HepG2 (cell line): Measurements from ENCODE around the gene EFNA3. TPM values are rescaled to one million over a fixed set of nuclear protein-coding genes. Genes with fewer than 3 reads are reported as not detected.

Source experiments
- CCDC6 ChIP-seq: sonication (generic); formaldehyde crosslinking; IDR thresholded peaks from 2 replicates; pipeline ENCODE4 v1.8.1; 2022; ENCODE audit warnings: mild to moderate bottlenecking, missing genetic modification reagents, moderate library complexity
- CREM ChIP-seq, 2 experiments: sonication (generic) in 1 of 2; formaldehyde crosslinking in 1 of 2; IDR thresholded peaks; 2 replicates each; pipeline versions ENCODE4 v1.4.0 to v1.6.1; 2016 to 2020; ENCODE audit warnings: antibody characterized with exemption in 1 of 2, mild to moderate bottlenecking in 1 of 2, missing genetic modification reagents in 1 of 2
- EHMT2 ChIP-seq: fragments of 200-600 bp; sonication (generic); IDR thresholded peaks from 2 replicates; pipeline ENCODE4 v1.7.0; 2017; ENCODE audit warnings: antibody characterized with exemption, low read depth, low read length, borderline replicate concordance
- HOXD1 ChIP-seq: sonication (generic); formaldehyde crosslinking; IDR thresholded peaks from 2 replicates; pipeline ENCODE4 v1.5.0; 2020; ENCODE audit warnings: missing genetic modification reagents
- KDM1A ChIP-seq: IDR thresholded peaks from 2 replicates; pipeline ENCODE4 v1.6.1; 2016; ENCODE audit warnings: missing compliant biosample characterization
- KDM5A ChIP-seq: fragments of 200-600 bp; sonication (generic); IDR thresholded peaks from 2 replicates; pipeline ENCODE4 v1.7.0; 2018; ENCODE audit warnings: antibody characterized with exemption, mild to moderate bottlenecking, low read length, borderline replicate concordance
- KLF11 ChIP-seq: IDR thresholded peaks from 2 replicates; pipeline ENCODE4 v1.6.1; 2016; ENCODE audit warnings: missing compliant biosample characterization
- MXD4 ChIP-seq: IDR thresholded peaks from 2 replicates; pipeline ENCODE4 v1.6.1; 2016; ENCODE audit warnings: mild to moderate bottlenecking, missing biosample characterization, missing genetic modification reagents
- MXI1 ChIP-seq: IDR thresholded peaks from 3 replicates; pipeline ENCODE4 v1.6.1; 2012; ENCODE audit warnings: low read depth, low read length, inconsistent platforms, borderline replicate concordance
- NFIB ChIP-seq: sonication (generic); formaldehyde crosslinking; IDR thresholded peaks from 2 replicates; pipeline ENCODE4 v1.9.0; 2021; ENCODE audit warnings: missing genetic modification reagents, mild to moderate bottlenecking, borderline replicate concordance
- REXO4 ChIP-seq: sonication (generic); formaldehyde crosslinking; IDR thresholded peaks from 2 replicates; pipeline ENCODE4 v1.8.0; 2022; ENCODE audit warnings: missing genetic modification reagents, mild to moderate bottlenecking, borderline replicate concordance
- SP140L ChIP-seq: sonication (generic); formaldehyde crosslinking; IDR thresholded peaks from 2 replicates; pipeline ENCODE4 v1.4.0; 2020; ENCODE audit warnings: missing genetic modification reagents, borderline replicate concordance
- TBP ChIP-seq: sonication (generic); formaldehyde crosslinking; IDR thresholded peaks from 2 replicates; pipeline ENCODE4 v1.5.0; 2020; ENCODE audit warnings: missing genetic modification reagents
- ZBTB7A ChIP-seq: sonication (generic); formaldehyde crosslinking; IDR thresholded peaks from 2 replicates; pipeline ENCODE4 v1.8.0; 2022; ENCODE audit warnings: mild to moderate bottlenecking, missing genetic modification reagents
- ZFP36 ChIP-seq: fragments of 150-350 bp; IDR thresholded peaks from 2 replicates; pipeline ENCODE4 v1.6.1; 2018; ENCODE audit warnings: borderline replicate concordance, low read length, low read depth; ENCODE audit not compliant: partially characterized antibody
- ZNF121 ChIP-seq: sonication (generic); formaldehyde crosslinking; IDR thresholded peaks from 2 replicates; pipeline ENCODE4 v1.5.0; 2020; ENCODE audit warnings: mild to moderate bottlenecking, missing genetic modification reagents
- ZNF225 ChIP-seq: sonication (generic); formaldehyde crosslinking; IDR thresholded peaks from 2 replicates; pipeline ENCODE4 v1.4.0; 2020; ENCODE audit warnings: mild to moderate bottlenecking, missing genetic modification reagents
- ZNF317 ChIP-seq: sonication (generic); formaldehyde crosslinking; IDR thresholded peaks from 2 replicates; pipeline ENCODE4 v1.5.0; 2020; ENCODE audit warnings: mild to moderate bottlenecking, missing genetic modification reagents
- ZNF563 ChIP-seq: sonication (generic); formaldehyde crosslinking; IDR thresholded peaks from 2 replicates; pipeline ENCODE4 v1.8.0; 2022; ENCODE audit warnings: mild to moderate bottlenecking, moderate library complexity, missing genetic modification reagents
- ZNF841 ChIP-seq: sonication (generic); formaldehyde crosslinking; IDR thresholded peaks from 2 replicates; pipeline ENCODE4 v1.8.1; 2023; ENCODE audit warnings: missing genetic modification reagents, borderline replicate concordance
- polyA plus RNA-seq, 8 experiments: library from polyadenylated mRNA; depleted of rRNA in 3 of 8; stranded (reverse) in 7 of 8; unstranded in 1 of 8; fragments of >200 nt; fragmentation: Illumina TruSeq in 4 of 8; extraction: Trizol in 4 of 8; gene quantifications; 2 replicates each; pipeline versions ENCODE4 v1.2.1 to v1.2.3, GENCODE V29; 2011 to 2016; ENCODE audit warnings: low read depth in 4 of 8, missing spikeins in 1 of 8, mixed read lengths in 1 of 8; ENCODE audit not compliant: insufficient read depth in 1 of 8
- total RNA-seq, 5 experiments: library from RNA; depleted of rRNA; stranded (reverse); fragments of >200 nt; fragmentation: Illumina TruSeq; extraction: Trizol; gene quantifications; 2 replicates each; pipeline ENCODE4 v1.2.3, GENCODE V29; 2016; ENCODE audit warnings: low read depth in 1 of 5
- TF ChIP-seq, protein P1 (sequence below): sonication (generic); formaldehyde crosslinking; IDR thresholded peaks from 2 replicates; pipeline ENCODE4 v1.4.0; 2020; ENCODE audit warnings: missing genetic modification reagents, low read depth, mild to moderate bottlenecking, borderline replicate concordance
- TF ChIP-seq, protein P2 (sequence below): sonication (generic); formaldehyde crosslinking; IDR thresholded peaks from 2 replicates; pipeline ENCODE4 v1.9.0; 2021; ENCODE audit warnings: missing genetic modification reagents, mild to moderate bottlenecking, borderline replicate concordance
- TF ChIP-seq, protein P3 (sequence below): IDR thresholded peaks from 2 replicates; pipeline ENCODE4 v1.6.1; 2016
- TF ChIP-seq, protein P4 (sequence below): sonication (generic); formaldehyde crosslinking; IDR thresholded peaks from 2 replicates; pipeline ENCODE4 v1.4.0; 2020; ENCODE audit warnings: mild to moderate bottlenecking, missing genetic modification reagents

EFNA3 gene
- total and polyA plus RNA-seq, 2 of the 13 experiments (the other 11 are each of a cell fraction or from before 2014, with no cell fraction given): 1.0 to 5.7 TPM

DNA sequence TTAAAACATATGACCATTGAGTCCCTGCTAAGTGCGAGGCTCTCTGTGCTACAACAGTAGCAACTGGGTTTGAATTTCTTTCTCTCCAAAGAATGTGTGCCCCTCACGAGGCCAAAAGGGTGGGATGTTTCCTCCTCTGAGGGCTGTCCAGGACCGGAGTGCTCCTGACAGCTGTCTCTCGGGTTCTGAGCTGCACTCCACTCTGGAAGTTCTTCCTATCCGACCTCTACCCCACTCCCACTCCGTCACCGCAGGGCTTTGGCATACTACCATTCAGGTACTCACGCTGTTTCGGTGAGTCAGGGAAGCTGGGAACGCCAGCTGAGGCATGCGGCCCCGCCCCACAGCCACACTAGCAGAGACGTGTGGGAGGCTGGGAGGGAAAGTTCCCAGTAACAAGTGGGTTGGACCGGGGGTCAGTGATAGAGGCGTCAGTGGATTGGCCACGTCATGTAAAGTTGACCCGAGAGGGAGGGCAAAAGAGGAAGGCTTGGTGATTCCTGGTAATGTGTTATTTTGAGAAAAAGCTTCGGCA, 56.3 kb downstream of the EFNA3 start (continued):
- no peak for TF ChIP-seq SP140L (CRISPR knock-in tag)
- 0 out of 2 replicates have a peak, but pooled peaks have one; percentile 51 for TF ChIP-seq HOXD1 (CRISPR knock-in tag)
- TF ChIP-seq CREM (IDR thresholded peaks at IDR 0.05): peak; percentile 60
- TF ChIP-seq CREM (CRISPR knock-in tag; IDR thresholded peaks at IDR 0.05): no peak
- TF ChIP-seq KDM1A: no peak
- peak; percentile 25; the same call in 1 of the 2 replicates for TF ChIP-seq KDM5A
- no peak for TF ChIP-seq REXO4 (CRISPR knock-in tag)
- TF ChIP-seq, protein P1, sequence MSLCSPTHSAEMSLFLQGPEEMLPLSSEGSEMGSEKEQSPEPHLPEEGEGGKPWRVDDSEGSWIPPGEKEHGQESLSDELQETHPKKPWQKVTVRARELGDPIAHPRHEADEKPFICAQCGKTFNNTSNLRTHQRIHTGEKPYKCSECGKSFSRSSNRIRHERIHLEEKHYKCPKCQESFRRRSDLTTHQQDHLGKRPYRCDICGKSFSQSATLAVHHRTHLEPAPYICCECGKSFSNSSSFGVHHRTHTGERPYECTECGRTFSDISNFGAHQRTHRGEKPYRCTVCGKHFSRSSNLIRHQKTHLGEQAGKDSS (CRISPR knock-in tag): no peak; the same call in 1 of the 2 replicates
- TF ChIP-seq ZBTB7A: peak; percentile 83
- TF ChIP-seq, protein P2, sequence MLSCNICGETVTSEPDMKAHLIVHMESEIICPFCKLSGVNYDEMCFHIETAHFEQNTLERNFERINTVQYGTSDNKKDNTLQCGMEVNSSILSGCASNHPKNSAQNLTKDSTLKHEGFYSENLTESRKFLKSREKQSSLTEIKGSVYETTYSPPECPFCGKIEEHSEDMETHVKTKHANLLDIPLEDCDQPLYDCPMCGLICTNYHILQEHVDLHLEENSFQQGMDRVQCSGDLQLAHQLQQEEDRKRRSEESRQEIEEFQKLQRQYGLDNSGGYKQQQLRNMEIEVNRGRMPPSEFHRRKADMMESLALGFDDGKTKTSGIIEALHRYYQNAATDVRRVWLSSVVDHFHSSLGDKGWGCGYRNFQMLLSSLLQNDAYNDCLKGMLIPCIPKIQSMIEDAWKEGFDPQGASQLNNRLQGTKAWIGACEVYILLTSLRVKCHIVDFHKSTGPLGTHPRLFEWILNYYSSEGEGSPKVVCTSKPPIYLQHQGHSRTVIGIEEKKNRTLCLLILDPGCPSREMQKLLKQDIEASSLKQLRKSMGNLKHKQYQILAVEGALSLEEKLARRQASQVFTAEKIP (CRISPR knock-in tag): no peak
- TF ChIP-seq ZFP36: no peak
- TF ChIP-seq KLF11: 0 out of 2 replicates have a peak, but pooled peaks have one; percentile 6
- no peak for TF ChIP-seq ZNF841 (CRISPR knock-in tag)
- TF ChIP-seq NFIB (CRISPR knock-in tag): no peak
- peak; percentile 33; the same call in 1 of the 2 replicates for TF ChIP-seq CCDC6 (CRISPR knock-in tag)
- no peak for TF ChIP-seq TBP
- TF ChIP-seq, protein P3, sequence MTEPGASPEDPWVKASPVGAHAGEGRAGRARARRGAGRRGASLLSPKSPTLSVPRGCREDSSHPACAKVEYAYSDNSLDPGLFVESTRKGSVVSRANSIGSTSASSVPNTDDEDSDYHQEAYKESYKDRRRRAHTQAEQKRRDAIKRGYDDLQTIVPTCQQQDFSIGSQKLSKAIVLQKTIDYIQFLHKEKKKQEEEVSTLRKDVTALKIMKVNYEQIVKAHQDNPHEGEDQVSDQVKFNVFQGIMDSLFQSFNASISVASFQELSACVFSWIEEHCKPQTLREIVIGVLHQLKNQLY (CRISPR knock-in tag): no peak
- TF ChIP-seq ZNF225 (CRISPR knock-in tag): no peak
- TF ChIP-seq ZNF121: no peak
- TF ChIP-seq MXD4 (CRISPR knock-in tag): peak; percentile 85; the same call in 1 of the 2 replicates
- TF ChIP-seq ZNF563 (CRISPR knock-in tag): no peak
- no peak for TF ChIP-seq ZNF317 (CRISPR knock-in tag)
- TF ChIP-seq, protein P4, sequence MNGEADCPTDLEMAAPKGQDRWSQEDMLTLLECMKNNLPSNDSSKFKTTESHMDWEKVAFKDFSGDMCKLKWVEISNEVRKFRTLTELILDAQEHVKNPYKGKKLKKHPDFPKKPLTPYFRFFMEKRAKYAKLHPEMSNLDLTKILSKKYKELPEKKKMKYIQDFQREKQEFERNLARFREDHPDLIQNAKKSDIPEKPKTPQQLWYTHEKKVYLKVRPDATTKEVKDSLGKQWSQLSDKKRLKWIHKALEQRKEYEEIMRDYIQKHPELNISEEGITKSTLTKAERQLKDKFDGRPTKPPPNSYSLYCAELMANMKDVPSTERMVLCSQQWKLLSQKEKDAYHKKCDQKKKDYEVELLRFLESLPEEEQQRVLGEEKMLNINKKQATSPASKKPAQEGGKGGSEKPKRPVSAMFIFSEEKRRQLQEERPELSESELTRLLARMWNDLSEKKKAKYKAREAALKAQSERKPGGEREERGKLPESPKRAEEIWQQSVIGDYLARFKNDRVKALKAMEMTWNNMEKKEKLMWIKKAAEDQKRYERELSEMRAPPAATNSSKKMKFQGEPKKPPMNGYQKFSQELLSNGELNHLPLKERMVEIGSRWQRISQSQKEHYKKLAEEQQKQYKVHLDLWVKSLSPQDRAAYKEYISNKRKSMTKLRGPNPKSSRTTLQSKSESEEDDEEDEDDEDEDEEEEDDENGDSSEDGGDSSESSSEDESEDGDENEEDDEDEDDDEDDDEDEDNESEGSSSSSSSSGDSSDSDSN: no peak; the same call in 1 of the 2 replicates
- TF ChIP-seq MXI1: peak; percentile 89; the same call in 1 of the 3 replicates
- TF ChIP-seq EHMT2: no peak
